Stomach (tissue), 4 donors: ENCODE results near the gene TXNL4A.

ENCODE experiments used
- EP300 ChIP-seq: sonication (generic); formaldehyde crosslinking; IDR thresholded peaks from one replicate; pipeline ENCODE4 v1.6.1; 2017; ENCODE audit warnings: antibody characterized with exemption
- POLR2A ChIP-seq, 4 donors: fragments of 450-650 bp; IDR thresholded peaks; one replicate each; pipeline ENCODE4 v1.6.1; 2016; ENCODE audit warnings: antibody characterized with exemption in 4 of 4, control low read depth in 2 of 4, mild to moderate bottlenecking in 1 of 4, moderate library complexity in 1 of 4
- POLR2AphosphoS5 ChIP-seq, 3 donors: sonication (generic); formaldehyde crosslinking; IDR thresholded peaks; one replicate each; pipeline ENCODE4 v1.6.1; 2016; ENCODE audit warnings: antibody characterized with exemption in 3 of 3
- TF ChIP-seq, protein P1 (sequence below), 7 experiments: fragments of 450-650 bp in 4 of 7; fragments of 200-600 bp in 3 of 7; sonication (generic) in 3 of 7; IDR thresholded peaks; one replicate each; pipeline ENCODE4 v1.5.1; 2016 to 2019; ENCODE audit warnings: antibody characterized with exemption in 7 of 7, control low read depth in 2 of 7, mild to moderate bottlenecking in 1 of 7

DNA sequence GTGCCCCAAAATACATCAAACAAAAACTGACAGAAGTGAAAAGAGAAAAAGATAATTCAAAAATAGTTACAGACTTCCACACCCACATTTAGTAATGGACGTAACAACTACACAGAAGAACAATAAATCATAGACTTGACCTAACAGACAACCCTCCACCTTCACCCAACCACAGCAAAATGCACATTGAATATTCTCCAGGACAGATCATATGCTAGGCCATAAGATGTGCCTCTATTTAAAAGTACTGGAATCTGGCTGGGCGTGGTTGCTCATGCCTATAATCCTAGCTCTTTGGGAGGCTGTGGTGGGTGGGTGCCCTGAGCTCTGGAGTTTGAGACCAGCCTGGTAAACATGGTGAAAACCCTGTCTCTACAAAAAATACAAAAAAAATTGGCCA is 56.9 kb downstream of the TXNL4A start:
- TF ChIP-seq POLR2A (IDR thresholded peaks at IDR 0.05) (no peak), POLR2AphosphoS5 (IDR thresholded peaks at IDR 0.05) (no peak), EP300 (no peak)
- TF ChIP-seq, protein P1, sequence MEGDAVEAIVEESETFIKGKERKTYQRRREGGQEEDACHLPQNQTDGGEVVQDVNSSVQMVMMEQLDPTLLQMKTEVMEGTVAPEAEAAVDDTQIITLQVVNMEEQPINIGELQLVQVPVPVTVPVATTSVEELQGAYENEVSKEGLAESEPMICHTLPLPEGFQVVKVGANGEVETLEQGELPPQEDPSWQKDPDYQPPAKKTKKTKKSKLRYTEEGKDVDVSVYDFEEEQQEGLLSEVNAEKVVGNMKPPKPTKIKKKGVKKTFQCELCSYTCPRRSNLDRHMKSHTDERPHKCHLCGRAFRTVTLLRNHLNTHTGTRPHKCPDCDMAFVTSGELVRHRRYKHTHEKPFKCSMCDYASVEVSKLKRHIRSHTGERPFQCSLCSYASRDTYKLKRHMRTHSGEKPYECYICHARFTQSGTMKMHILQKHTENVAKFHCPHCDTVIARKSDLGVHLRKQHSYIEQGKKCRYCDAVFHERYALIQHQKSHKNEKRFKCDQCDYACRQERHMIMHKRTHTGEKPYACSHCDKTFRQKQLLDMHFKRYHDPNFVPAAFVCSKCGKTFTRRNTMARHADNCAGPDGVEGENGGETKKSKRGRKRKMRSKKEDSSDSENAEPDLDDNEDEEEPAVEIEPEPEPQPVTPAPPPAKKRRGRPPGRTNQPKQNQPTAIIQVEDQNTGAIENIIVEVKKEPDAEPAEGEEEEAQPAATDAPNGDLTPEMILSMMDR (IDR thresholded peaks at IDR 0.05): no peak
